HG02571 (cell line): ENCODE data around the gene MAP2K7.
"Not testable (repeated sequence)": the region's sequence is repeated elsewhere in the genome, so short reads cannot be mapped to it uniquely, and the experiment has no call there.

Experiments used
- ATAC-seq: cut with Tn5 transposase; IDR thresholded peaks from one replicate; pipeline ENCODE4 v1.9.1; 2021; ENCODE audit warnings: mild to moderate bottlenecking, moderate library complexity; ENCODE audit not compliant: unreplicated experiment

MAP2K7 gene

GRCh38 chr19:7903244-7904073 is at the start of gene MAP2K7:
Gene MAP2K7, plus strand, starts transcription at chr19:7903877. Its CDS starts 68 bp downstream, at chr19:7903945.
- peak; percentile 77 for ATAC-seq

DNA sequence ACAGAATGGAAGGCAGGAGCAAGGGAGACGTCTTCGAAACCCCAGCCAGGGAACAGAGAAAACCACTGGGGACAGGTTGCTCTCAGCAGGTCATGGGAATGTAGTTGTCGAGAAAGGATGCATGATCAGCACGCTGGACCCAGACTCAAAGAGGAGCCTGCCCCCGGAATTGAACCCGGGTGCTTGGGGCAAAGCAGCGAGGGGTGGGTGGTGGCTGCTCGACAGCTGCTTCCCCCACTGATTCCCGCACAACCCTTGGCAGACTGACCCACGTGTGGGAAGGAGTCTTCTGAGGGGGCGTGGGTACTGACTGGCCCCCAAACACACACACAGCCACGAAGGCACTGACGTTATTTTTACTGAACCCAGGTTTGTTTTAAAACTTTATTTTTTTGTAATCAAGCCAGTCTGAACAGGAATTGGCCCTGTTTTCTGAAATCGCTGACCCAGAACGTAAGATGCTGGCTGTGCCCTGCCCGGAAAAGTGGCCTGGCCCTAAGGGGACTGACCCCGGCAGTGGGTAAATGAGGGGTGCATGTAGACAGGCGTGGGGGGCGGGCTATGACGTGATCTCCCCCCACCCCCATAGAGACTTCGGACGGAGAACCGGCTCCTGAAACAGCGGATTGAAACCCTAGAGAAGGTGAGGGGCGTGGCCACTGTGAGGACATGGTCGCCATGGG is 48.1 kb upstream of the MAP2K7 start:
- no peak for ATAC-seq

DNA sequence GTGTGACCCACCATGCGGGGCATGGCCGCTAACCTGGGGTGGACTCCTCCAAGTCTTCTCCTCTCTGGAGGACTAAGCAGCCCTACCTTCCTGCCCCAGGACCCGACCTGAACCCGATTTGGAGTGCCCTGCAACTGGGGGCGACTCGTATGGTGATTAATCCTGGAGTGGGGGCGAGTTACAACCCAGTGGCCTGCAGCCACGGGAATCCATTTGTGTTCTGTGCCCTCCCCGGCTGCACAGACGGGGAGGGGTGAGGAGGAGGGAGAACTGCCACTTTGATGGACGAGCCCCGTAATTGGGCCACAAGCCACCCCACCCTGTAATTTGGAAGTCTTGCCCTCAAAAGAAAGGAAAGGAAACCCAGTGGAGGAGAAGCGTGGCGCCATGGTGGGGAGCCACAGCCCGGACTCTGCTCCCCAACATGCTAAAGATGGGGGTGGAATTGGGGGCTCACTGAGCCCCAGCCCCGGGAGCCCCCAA is 47.5 kb upstream of the MAP2K7 start:
- ATAC-seq = no peak

DNA sequence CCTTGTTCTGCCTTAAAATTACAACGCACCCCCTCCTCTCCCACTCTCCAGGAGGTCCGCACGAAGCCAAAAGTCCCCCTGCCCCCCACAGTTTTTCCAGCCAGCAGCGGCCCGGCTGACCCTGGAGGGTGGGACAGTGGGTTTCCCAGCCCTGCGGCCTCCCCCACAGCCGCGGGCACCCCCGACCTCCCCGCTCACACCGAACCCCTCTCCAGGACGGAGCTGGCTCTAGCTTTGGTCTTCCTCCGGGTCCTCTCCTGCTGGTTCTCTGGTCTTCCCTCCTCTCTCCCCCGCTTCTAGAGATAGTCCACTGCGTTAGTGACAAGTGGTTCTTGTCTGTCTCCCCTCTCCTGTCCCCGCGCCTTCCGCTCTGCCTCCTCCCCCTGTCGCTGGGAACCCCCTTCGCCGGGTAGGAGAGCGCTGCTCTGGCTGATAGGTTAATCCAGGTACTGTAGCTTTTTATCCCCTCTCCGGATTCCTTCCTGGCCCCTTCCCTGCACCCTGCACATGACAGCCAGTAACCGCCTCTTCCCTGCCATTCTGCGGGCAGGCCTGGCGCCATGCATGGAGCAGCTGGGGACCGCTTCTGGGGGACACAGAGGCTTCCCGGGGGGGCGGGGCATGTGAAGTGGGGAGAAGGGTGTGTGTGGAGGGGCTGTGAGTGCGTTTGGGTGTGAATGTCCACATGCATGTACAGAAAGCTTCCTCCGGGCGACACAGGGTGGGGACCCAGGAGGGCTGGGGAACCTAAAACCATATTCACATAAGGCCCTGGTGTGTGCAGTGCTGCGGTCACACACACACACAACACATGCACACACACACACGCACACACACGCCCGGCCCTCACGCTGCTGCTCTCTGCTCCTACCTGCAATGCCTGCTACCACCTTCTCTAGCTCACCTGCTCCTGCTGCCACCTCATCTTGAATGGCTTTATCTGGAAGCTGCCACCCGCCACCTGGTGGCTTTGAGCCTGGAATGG is 46.7 kb upstream of the MAP2K7 start:
- ATAC-seq = no peak

- no peak for ATAC-seq
Observed at GRCh38 chr19:7857727-7858108, 46.0 kb upstream of the MAP2K7 start.

DNA sequence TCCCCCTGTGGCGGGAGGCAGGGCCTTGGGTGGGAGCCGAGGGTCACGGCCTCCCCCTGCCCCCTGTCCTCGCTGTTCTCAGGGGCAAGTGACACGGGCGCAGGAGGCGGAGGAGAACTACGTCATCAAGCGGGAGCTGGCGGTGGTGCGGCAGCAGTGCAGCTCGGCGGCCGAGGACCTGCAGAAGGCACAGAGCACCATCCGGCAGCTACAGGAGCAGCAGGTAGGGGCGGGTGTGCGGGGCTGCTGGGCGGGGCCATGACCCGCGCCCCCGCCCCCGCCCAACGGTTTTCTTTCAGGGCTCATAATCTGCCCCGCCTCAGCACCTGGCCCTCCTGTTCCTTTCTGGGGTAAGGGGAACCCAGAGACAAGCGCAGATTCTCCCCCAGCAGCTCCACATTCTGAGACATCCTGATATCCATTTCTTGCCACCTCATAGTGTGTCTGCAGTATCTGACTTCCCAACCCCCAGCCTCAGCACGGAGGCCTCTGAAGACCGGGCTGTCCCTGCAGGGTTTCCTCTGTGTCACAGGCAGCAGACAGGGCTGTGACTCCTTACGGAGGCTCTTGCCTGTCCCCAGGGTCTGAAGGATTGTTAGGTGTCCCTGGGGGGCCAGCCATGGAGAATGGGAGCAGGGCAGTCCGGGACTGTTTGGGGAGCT is 45.4 kb upstream of the MAP2K7 start:
- no peak for ATAC-seq

- ATAC-seq = not testable (repeated sequence)
Observed at GRCh38 chr19:7859087-7859486, 44.6 kb upstream of the MAP2K7 start.

DNA sequence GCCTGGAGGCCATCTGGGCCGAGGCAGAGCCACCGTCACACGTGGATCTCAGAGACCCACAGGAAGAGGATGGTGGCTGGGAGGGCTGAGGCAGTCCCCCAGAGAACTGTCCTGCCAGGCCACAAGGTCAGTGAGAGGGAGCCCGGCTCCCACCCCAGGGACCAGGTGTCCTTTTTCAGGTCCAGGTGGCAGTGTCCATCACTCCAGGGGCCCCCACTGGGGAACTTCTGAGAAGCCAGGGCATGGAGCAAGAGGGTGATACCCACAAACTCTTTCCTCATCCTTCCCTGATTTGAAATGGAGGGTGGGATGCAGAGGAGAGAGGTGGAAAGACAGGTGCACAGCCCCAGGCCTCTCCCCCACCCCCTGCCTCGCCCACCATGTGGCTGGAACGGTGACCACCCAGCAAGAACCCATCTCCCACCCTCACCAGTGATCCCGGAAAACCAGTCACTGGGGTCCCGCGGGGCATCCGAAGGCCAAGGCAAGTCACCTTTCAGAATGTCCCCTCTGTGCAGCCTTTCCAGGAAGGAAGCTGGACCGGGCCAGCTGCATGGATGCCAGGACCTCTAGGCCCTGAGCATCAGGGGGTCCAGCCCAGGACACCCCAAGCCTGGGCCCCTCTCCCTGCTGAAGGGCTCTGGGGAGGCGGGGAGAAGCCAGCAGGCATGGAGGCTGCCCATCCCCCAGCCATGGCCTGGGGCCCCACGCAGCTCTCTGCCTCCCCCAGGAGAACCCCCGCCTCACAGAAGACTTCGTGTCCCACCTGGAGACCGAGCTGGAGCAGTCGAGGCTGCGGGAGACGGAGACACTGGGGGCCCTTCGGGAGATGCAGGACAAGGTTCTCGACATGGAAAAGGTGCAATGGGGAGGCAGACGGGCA is 43.6 kb upstream of the MAP2K7 start:
- no peak for ATAC-seq

DNA sequence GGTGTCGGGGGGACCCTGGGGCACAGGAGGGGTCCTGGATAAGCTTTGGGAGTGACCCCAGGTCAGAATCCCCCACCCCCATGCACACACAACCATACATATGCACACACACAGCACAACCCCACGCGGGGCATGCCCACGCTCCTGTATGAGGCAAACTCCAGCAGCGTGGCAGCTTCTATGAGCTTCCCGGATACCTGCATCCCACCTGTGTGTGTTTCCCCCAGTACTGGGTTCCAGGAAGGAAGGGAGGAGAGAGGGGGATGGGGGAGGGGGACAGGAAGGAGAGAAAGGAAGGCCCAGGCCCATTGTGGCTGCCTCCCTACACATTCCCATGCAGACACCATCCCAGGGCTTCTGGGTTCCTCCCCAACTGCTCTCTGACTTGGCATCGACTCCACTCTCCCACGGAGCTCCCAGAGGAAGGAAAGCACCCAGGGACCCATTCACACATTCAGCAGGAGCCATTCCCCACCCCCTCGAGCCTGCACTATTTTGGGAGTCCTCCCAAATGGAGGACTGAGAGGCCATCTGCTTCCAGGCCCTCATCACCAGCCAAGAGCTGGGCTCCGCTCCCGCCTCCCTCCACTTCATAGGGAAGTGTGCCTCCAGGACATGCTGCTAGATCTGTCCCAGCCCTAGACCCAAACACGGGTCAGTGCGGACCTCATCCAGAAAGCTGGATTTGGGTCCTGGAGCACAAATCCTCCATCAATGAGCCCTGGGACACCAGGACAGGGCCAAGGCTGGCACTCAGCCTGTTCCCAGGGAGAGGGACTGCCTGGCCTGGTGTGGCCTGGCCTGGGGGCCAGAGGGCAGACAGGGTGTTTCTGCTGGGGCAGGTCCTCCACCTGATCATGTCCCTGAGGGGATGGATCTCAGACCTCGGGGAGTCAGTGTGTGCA is 42.7 kb upstream of the MAP2K7 start:
- ATAC-seq = no peak

- ATAC-seq = no peak
Observed at GRCh38 chr19:7861619-7862412, 41.9 kb upstream of the MAP2K7 start.

DNA sequence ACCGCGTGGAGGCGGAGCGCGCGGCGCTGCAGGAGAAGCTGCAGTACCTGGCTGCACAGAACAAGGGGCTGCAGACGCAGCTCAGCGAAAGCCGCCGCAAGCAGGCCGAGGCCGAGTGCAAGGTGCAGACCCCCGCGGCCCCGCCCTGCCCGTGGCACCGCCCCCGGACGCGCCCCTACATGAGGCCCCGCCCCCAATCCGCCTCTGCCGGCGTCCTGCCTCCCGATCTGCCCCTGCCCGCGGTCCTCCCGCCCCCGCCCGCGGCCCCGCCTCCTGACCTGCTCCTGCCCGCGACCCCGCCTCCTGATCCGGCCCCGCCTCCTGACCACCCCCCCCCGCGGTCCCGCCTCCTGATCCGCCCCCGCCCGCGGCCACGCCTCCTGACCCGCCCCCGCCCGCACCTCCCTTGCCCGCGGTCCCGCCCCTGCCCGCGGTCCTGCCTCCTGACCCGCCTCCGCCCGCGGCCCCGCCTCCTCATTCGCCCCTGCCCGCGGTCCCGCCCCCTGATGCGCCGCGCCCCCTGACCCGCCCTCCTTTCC is 41.2 kb upstream of the MAP2K7 start:
- ATAC-seq = no peak

DNA sequence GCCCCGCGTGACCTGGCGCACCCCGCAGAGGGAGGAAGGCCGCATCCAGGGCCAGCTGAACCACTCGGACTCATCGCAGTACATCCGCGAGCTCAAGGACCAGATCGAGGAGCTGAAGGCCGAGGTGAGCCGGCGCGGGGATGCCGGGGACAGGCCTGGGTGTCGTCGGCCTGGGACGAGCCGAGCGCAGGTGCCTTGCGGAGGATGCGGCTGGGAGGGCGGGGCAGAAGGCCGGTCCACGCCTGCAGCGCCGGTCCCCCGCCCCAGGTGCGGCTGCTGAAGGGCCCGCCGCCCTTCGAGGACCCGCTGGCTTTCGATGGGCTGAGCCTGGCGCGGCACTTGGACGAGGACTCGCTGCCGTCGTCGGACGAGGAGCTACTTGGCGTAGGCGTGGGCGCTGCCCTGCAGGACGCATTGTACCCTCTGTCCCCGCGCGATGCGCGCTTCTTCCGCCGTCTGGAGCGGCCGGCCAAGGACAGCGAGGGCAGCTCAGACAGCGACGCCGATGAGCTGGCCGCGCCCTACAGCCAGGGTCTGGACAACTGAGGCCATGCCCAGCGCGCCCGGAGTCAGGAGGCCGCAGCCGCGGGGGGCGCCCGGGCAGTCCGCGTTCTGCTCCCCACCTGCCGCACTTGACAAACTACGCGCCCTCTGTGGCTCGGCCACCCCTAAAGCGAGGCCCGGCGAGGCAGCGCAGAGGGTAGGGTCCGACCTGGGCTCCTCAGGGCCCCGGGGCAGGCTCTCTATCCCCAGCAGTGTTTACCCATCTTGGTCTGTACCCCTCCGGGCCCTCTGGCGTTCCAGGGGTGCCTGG is 40.3 kb upstream of the MAP2K7 start:
- ATAC-seq = no peak

GRCh38 chr19:7863971-7864689 is 39.5 kb upstream of the MAP2K7 start:
- ATAC-seq = no peak

- no peak for ATAC-seq
Observed at GRCh38 chr19:7864690-7865074, 39.0 kb upstream of the MAP2K7 start.

DNA sequence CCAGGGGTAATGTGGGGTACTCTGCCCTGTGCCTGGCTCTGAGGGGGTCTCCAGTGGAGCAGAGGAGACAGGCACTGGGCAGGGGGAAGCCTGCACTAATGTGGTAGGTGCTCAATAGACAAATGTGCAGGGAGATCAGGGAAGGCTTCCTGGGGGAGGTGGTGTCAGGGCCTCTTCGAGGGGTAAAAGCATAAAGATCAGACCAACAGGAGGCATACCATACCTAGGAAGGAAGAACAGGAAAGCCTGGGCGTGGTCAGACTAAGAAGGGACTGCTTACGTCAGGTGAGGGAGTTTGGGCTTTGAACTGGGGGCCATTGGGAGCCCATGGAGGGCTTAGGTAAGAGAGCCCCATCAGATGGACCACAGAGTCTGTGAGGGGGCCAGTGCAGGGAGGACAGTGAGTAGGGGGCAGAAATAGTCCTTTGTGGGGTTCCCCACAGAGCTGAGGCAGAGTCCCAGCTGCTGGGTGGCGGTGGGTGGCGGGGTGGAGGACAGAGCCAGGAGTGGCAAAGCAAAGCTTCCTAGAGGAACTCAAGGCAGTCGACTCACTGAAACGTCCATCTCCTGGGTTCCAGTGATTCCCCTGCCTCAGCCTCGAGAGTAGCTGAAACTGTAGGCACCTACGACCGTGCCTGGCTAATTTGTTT is 38.3 kb upstream of the MAP2K7 start:
- no peak for ATAC-seq
